ENCODE data around the gene ZNF184. TPM values are rescaled to one million over a fixed set of nuclear protein-coding genes. Genes with fewer than 3 reads are reported as not detected.

The ZNF184 gene
- total RNA-seq, 4 donors from 2014 or later: 3.8 to 28.3 (median 10.7) TPM

DNA sequence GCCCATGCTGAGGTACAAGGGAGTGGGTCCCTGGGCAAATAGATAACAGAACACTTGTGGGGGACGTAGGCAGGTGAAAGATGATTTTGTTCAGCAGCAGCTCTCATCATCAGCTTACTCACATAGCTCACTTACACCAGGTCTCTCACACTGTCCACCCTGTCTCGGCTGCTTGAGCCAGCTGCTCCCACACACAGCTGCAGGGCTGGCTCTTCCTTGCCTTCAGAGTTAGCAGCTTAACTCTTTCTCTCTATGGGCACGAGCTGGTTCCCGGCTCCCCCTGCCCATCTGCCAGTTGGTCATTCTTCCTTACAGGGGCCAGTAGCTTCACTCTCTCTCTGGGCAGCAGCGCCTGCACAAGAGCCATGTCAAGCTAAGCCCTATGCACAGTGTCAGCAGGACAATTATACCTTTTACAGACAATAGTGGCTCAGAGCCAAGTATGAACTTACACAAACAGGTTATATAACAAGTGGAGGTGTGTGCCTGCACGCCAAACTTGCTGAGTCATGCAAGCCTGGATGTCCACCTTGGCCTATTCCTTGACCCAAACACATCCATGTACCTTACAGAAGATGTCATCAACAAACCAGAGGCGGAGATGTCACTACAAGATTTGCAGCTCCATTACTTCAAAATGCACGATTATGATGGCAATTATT lies 65.6 kb downstream of the ZNF184 start:
- Histone ChIP-seq H3K27me3 (no peaks in the 10 kb centered on the region), H3K9me3 (no peaks in the 10 kb centered on the region), H3K36me3 (no peaks in the 10 kb centered on the region), H3K4me3 (no peak overlapping the region), H3K27ac (no peak overlapping the region), H3K4me1 (no peaks in the 10 kb centered on the region)
- intact Hi-C loops (cut with DNase I; ENCODE audit: low total_unique reads): no loop called here
- no peak for TF ChIP-seq POLR2A (IDR thresholded peaks at IDR 0.05)
- TF ChIP-seq, protein P1, sequence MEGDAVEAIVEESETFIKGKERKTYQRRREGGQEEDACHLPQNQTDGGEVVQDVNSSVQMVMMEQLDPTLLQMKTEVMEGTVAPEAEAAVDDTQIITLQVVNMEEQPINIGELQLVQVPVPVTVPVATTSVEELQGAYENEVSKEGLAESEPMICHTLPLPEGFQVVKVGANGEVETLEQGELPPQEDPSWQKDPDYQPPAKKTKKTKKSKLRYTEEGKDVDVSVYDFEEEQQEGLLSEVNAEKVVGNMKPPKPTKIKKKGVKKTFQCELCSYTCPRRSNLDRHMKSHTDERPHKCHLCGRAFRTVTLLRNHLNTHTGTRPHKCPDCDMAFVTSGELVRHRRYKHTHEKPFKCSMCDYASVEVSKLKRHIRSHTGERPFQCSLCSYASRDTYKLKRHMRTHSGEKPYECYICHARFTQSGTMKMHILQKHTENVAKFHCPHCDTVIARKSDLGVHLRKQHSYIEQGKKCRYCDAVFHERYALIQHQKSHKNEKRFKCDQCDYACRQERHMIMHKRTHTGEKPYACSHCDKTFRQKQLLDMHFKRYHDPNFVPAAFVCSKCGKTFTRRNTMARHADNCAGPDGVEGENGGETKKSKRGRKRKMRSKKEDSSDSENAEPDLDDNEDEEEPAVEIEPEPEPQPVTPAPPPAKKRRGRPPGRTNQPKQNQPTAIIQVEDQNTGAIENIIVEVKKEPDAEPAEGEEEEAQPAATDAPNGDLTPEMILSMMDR (IDR thresholded peaks at IDR 0.05): no peak
- DNase-seq: no peak

DNA sequence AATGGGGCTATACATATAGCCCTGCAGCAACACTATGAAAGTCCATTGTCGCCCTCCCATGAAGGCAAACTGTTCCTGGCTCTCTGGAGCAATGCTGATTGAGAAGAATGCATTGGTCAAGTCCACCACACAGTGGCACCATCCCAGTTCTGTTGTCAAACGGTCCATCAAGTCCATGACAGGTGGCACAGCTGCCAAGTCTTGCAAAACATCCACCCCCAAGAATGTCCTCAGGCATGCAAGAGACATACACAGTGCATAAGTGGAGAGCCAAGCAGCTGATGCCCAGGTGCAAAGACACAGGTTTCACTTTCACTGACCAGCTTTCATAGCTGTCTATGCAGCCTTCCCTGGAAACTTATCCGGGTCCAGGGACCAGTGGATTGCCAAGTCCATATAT lies 66.8 kb downstream of the ZNF184 start:
- TF ChIP-seq, protein P1 (IDR thresholded peaks at IDR 0.05): no peak
- no peak for TF ChIP-seq POLR2A (IDR thresholded peaks at IDR 0.05)
- intact Hi-C loops (cut with DNase I; ENCODE audit: low total_unique reads): no loop called here
- Histone ChIP-seq H3K27me3 (no peaks in the 10 kb centered on the region), H3K9me3 (peaks cover 0 to 7% of the 10 kb centered on the region in 2 donors), H3K36me3 (no peaks in the 10 kb centered on the region), H3K27ac (no peak overlapping the region), H3K4me3 (no peak overlapping the region), H3K4me1 (no peaks in the 10 kb centered on the region)
- no peak for DNase-seq

DNA sequence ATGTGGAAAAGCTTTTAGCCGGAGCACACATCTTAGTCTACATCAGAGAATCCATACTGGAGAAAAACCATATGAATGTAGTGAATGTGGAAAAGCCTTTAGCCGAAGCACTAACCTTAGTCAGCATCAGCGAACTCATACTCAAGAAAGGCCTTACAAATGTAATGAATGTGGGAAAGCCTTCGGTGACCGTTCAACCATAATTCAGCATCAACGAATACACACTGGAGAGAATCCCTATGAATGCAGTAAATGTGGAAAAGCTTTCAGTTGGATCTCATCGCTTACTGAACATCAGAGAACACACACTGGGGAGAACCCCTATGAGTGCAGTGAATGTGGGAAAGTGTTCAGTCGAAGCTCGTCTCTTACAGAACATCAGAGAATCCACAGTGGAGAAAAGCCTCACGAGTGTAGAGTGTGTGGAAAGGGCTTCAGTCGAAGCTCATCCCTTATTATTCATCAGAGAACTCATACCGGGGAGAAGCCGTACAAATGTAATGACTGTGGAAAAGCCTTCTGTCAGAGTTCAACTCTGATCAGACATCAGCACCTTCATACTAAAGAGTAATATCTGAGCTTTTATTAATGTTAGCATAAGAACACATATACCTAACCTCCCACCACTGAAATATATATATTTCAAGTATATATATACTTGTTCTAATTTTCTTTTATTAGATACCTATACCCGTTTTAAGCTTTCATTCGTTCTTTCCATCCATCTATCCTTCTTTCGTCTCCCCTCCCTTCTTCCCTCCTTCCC lies 71.8 kb downstream of the ZNF184 start:
- no peak for DNase-seq
- Histone ChIP-seq H3K4me3 (no peak overlapping the region), H3K4me1 (no peaks in the 10 kb centered on the region), H3K27me3 (no peaks in the 10 kb centered on the region), H3K36me3 (no peaks in the 10 kb centered on the region), H3K9me3 (peaks cover 0 to 14% of the 10 kb centered on the region in 2 donors), H3K27ac (no peak overlapping the region)
- TF ChIP-seq, protein P1 (IDR thresholded peaks at IDR 0.05): no peak
- TF ChIP-seq POLR2A (IDR thresholded peaks at IDR 0.05): no peak
- intact Hi-C loops (cut with DNase I; ENCODE audit: low total_unique reads): no loop called here

Small RNAs within 50 kb of the gene (small RNA-seq; reads per million reads assigned to genes)
- not detected for gene AL021918.1
- not detected for gene AL021918.2
- gene MCFD2P1: not detected

Other genes starting within 250 kb of the ZNF184 start
- under 1 TPM in 1 of 4 donors, not detected in 3; 0.88 TPM for gene PRSS16, start 225.4 kb downstream of the ZNF184 start, total RNA-seq
- not detected for gene POM121L2, start 160.8 kb downstream of the ZNF184 start, total RNA-seq
- gene ZNF391, start 84.3 kb downstream of the ZNF184 start, total RNA-seq: 10 to 100 TPM in 1 of 4 donors, 1 to 10 TPM in 2, not detected in 1; 4.6 to 10.1 (median 5.9) TPM